HepG2 (cell line): ENCODE data around the gene NLRC5. TPM values are rescaled to one million over a fixed set of nuclear protein-coding genes. Genes with fewer than 3 reads are reported as not detected.

Experiments used
- DBP ChIP-seq: sonication (generic); formaldehyde crosslinking; IDR thresholded peaks from 2 replicates; pipeline ENCODE4 v1.4.0; 2020; ENCODE audit warnings: missing genetic modification reagents; ENCODE audit errors: not compliant biosample characterization
- EEA1 ChIP-seq: sonication (generic); formaldehyde crosslinking; IDR thresholded peaks from 2 replicates; pipeline ENCODE4 v1.5.1; 2020; ENCODE audit warnings: mild to moderate bottlenecking, missing genetic modification reagents, borderline replicate concordance
- EED ChIP-seq: sonication (generic); formaldehyde crosslinking; IDR thresholded peaks from 2 replicates; pipeline ENCODE4 v1.5.0; 2020; ENCODE audit warnings: mild to moderate bottlenecking, missing genetic modification reagents
- HMG20A ChIP-seq: IDR thresholded peaks from 2 replicates; pipeline ENCODE4 v1.6.1; 2016; ENCODE audit warnings: borderline replicate concordance
- IKZF5 ChIP-seq: IDR thresholded peaks from 2 replicates; pipeline ENCODE4 v1.6.1; 2018; ENCODE audit warnings: missing genetic modification reagents, mild to moderate bottlenecking, missing compliant biosample characterization
- KDM4B ChIP-seq: sonication (generic); formaldehyde crosslinking; IDR thresholded peaks from 2 replicates; pipeline ENCODE4 v1.4.0; 2020; ENCODE audit warnings: missing genetic modification reagents
- MAZ ChIP-seq, 2 experiments: sonication (generic) in 1 of 2; formaldehyde crosslinking in 1 of 2; IDR thresholded peaks; 2 replicates each; pipeline versions ENCODE4 v1.5.0 to v1.6.1; 2012 to 2020; ENCODE audit warnings: low read depth in 2 of 2, mild to moderate bottlenecking in 2 of 2, borderline replicate concordance in 1 of 2, improper control_type of control experiment in 1 of 2, low read length in 1 of 2, missing genetic modification reagents in 1 of 2, moderate library complexity in 1 of 2
- MED1 ChIP-seq: sonication (generic); formaldehyde crosslinking; IDR thresholded peaks from 2 replicates; pipeline ENCODE4 v1.4.0; 2020; ENCODE audit warnings: missing genetic modification reagents
- NFYC ChIP-seq: IDR thresholded peaks from 2 replicates; pipeline ENCODE4 v1.6.1; 2016; ENCODE audit warnings: missing genetic modification reagents, missing compliant biosample characterization
- PCBP2 ChIP-seq: fragments of 200-400 bp; formaldehyde crosslinking; optimal IDR thresholded peaks from 2 replicates; pipeline ENCODE3; 2018; ENCODE audit warnings: low read length, low read depth; ENCODE audit not compliant: poor library complexity, severe bottlenecking
- PHF21A ChIP-seq: sonication (generic); formaldehyde crosslinking; IDR thresholded peaks from 2 replicates; pipeline ENCODE4 v1.5.0; 2020; ENCODE audit warnings: mild to moderate bottlenecking, missing genetic modification reagents
- RFXANK ChIP-seq: IDR thresholded peaks from 2 replicates; pipeline ENCODE4 v1.6.1; 2016
- SPEN ChIP-seq: sonication (generic); formaldehyde crosslinking; IDR thresholded peaks from 2 replicates; pipeline ENCODE4 v1.5.1; 2020; ENCODE audit warnings: low read depth, mild to moderate bottlenecking, missing genetic modification reagents
- TARDBP ChIP-seq: sonication (generic); formaldehyde crosslinking; IDR thresholded peaks from 2 replicates; pipeline ENCODE4 v1.8.0; 2022; ENCODE audit warnings: mild to moderate bottlenecking, missing genetic modification reagents
- TOPORS ChIP-seq: sonication (generic); formaldehyde crosslinking; IDR thresholded peaks from 2 replicates; pipeline ENCODE4 v1.8.0; 2023; ENCODE audit warnings: mild to moderate bottlenecking, missing genetic modification reagents
- ZBTB2 ChIP-seq: sonication (generic); formaldehyde crosslinking; IDR thresholded peaks from 2 replicates; pipeline ENCODE4 v1.8.0; 2022; ENCODE audit warnings: low read depth, missing genetic modification reagents
- ZNF136 ChIP-seq: sonication (generic); formaldehyde crosslinking; IDR thresholded peaks from 2 replicates; pipeline ENCODE4 v1.8.1; 2022; ENCODE audit warnings: low read depth, mild to moderate bottlenecking, moderate library complexity, missing genetic modification reagents
- ZNF205 ChIP-seq: IDR thresholded peaks from 2 replicates; pipeline ENCODE4 v1.6.1; 2018; ENCODE audit warnings: missing biosample characterization, missing genetic modification reagents
- ZNF335 ChIP-seq: sonication (generic); formaldehyde crosslinking; IDR thresholded peaks from 2 replicates; pipeline ENCODE4 v1.4.0; 2020; ENCODE audit warnings: missing genetic modification reagents
- ZNF644 ChIP-seq: IDR thresholded peaks from 2 replicates; pipeline ENCODE4 v1.6.1; 2016; ENCODE audit warnings: low read depth
- ZSCAN29 ChIP-seq: sonication (generic); formaldehyde crosslinking; conservative IDR thresholded peaks from 2 replicates; pipeline ENCODE4 v1.4.0; 2020; ENCODE audit warnings: mild to moderate bottlenecking, missing genetic modification reagents
- polyA plus RNA-seq, 8 experiments: library from polyadenylated mRNA; depleted of rRNA in 3 of 8; stranded (reverse) in 7 of 8; unstranded in 1 of 8; fragments of >200 nt; fragmentation: Illumina TruSeq in 4 of 8; extraction: Trizol in 4 of 8; gene quantifications; 2 replicates each; pipeline versions ENCODE4 v1.2.1 to v1.2.3, GENCODE V29; 2011 to 2016; ENCODE audit warnings: low read depth in 4 of 8, missing spikeins in 1 of 8, mixed read lengths in 1 of 8; ENCODE audit not compliant: insufficient read depth in 1 of 8
- total RNA-seq, 5 experiments: library from RNA; depleted of rRNA; stranded (reverse); fragments of >200 nt; fragmentation: Illumina TruSeq; extraction: Trizol; gene quantifications; 2 replicates each; pipeline ENCODE4 v1.2.3, GENCODE V29; 2016; ENCODE audit warnings: low read depth in 1 of 5
- TF ChIP-seq, protein P1 (sequence below): fragments of 450-650 bp; IDR thresholded peaks from 2 replicates; pipeline ENCODE4 v1.6.1; 2016
- TF ChIP-seq, protein P2 (sequence below): IDR thresholded peaks from 2 replicates; pipeline ENCODE4 v1.6.1; 2016; ENCODE audit warnings: low read depth, borderline replicate concordance
- TF ChIP-seq, protein P3 (sequence below): IDR thresholded peaks from 2 replicates; pipeline ENCODE4 v1.6.1; 2016; ENCODE audit warnings: missing genetic modification reagents, missing compliant biosample characterization

Gene NLRC5
- total and polyA plus RNA-seq, 2 of the 13 experiments (the other 11 are each of a cell fraction or from before 2014, with no cell fraction given): 6.3 to 12.7 TPM

- 0 out of 2 replicates have a peak, but pooled peaks have one; percentile 41 for TF ChIP-seq IKZF5 (CRISPR knock-in tag)
- TF ChIP-seq KDM4B: no peak
- TF ChIP-seq, protein P1, sequence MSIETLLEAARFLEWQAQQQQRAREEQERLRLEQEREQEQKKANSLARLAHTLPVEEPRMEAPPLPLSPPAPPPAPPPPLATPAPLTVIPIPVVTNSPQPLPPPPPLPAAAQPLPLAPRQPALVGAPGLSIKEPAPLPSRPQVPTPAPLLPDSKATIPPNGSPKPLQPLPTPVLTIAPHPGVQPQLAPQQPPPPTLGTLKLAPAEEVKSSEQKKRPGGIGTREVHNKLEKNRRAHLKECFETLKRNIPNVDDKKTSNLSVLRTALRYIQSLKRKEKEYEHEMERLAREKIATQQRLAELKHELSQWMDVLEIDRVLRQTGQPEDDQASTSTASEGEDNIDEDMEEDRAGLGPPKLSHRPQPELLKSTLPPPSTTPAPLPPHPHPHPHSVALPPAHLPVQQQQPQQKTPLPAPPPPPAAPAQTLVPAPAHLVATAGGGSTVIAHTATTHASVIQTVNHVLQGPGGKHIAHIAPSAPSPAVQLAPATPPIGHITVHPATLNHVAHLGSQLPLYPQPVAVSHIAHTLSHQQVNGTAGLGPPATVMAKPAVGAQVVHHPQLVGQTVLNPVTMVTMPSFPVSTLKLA: peak; percentile 91
- no peak for TF ChIP-seq MAZ (IDR thresholded peaks at IDR 0.05; ENCODE audit: borderline replicate concordance, low read depth, low read length)
- TF ChIP-seq MAZ (CRISPR knock-in tag; IDR thresholded peaks at IDR 0.05; ENCODE audit: low read depth): no peak
- TF ChIP-seq ZSCAN29: no peak
- no peak for TF ChIP-seq RFXANK (CRISPR knock-in tag)
- TF ChIP-seq, protein P2, sequence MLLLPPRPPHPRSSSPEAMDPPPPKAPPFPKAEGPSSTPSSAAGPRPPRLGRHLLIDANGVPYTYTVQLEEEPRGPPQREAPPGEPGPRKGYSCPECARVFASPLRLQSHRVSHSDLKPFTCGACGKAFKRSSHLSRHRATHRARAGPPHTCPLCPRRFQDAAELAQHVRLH (CRISPR knock-in tag): 0 out of 2 replicates have a peak, but pooled peaks have one; percentile 58
- no peak for TF ChIP-seq EEA1 (CRISPR knock-in tag)
- TF ChIP-seq PCBP2: no peak
- no peak for TF ChIP-seq ZBTB2 (CRISPR knock-in tag)
- TF ChIP-seq PHF21A (CRISPR knock-in tag): peak; percentile 62; the same call in 1 of the 2 replicates
- TF ChIP-seq ZNF644: no peak
- no peak for TF ChIP-seq NFYC
- no peak for TF ChIP-seq TOPORS (CRISPR knock-in tag)
- TF ChIP-seq ZNF205 (CRISPR knock-in tag): 0 out of 2 replicates have a peak, but pooled peaks have one; percentile 53
- TF ChIP-seq ZNF335 (CRISPR knock-in tag): no peak
- 0 out of 2 replicates have a peak, but pooled peaks have one; percentile 26 for TF ChIP-seq ZNF136
- TF ChIP-seq SPEN (CRISPR knock-in tag): peak; percentile 81; the same call in 1 of the 2 replicates
- TF ChIP-seq HMG20A (CRISPR knock-in tag): no peak
- TF ChIP-seq, protein P3, sequence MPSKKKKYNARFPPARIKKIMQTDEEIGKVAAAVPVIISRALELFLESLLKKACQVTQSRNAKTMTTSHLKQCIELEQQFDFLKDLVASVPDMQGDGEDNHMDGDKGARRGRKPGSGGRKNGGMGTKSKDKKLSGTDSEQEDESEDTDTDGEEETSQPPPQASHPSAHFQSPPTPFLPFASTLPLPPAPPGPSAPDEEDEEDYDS: no peak
- TF ChIP-seq DBP (CRISPR knock-in tag): no peak
- TF ChIP-seq MED1 (CRISPR knock-in tag): peak; percentile 75
- TF ChIP-seq EED (CRISPR knock-in tag): no peak
- TF ChIP-seq TARDBP (CRISPR knock-in tag): no peak
Measured at GRCh38 chr16:57004387-57005250, 15.3 kb downstream of the NLRC5 start (continued).
